H1 (cell line): ENCODE results near the gene GDPD3. TPM values are rescaled to one million over a fixed set of nuclear protein-coding genes. Genes with fewer than 3 reads are reported as not detected.

Experiments
- CTCF ChIA-PET: fragments of 300-600 bp; sonication (Branson Sonifier 250); formaldehyde crosslinking; loops from one replicate; lab custom pipeline; 2021; ENCODE audit not compliant: partially characterized antibody; lab: Charles Lee
- POLR2A ChIA-PET: fragments of 300-600 bp; sonication (Branson Sonifier 250); formaldehyde crosslinking; loops from one replicate; lab custom pipeline; 2021; ENCODE audit warnings: inconsistent platforms; ENCODE audit not compliant: partially characterized antibody; lab: Charles Lee
- DNase-seq, 2 experiments: peaks; one replicate each; pipeline versions ENCODE4 v3.0.0 to v3.0.0-alpha.2; 2010 to 2022; ENCODE audit warnings: low spot score in 2 of 2, low read depth in 1 of 2, mixed read lengths in 1 of 2
- FAIRE-seq: peaks from 2 replicates; lab custom pipeline; 2011; peaks lifted over from hg19 to GRCh38; lab: Jason Lieb, UNC
- H2AFZ ChIP-seq: 2 replicates; pipeline ENCODE4 v1.8.1; 2012; ENCODE audit warnings: low read length, inconsistent platforms
- H2AK5ac ChIP-seq: 2 replicates; pipeline ENCODE4 v1.6.1; 2013; ENCODE audit warnings: low read depth, low read length
- H2BK120ac ChIP-seq: replicated peaks from 2 replicates; pipeline ENCODE3; 2013; ENCODE audit warnings: low read depth, low read length, inconsistent platforms
- H2BK12ac ChIP-seq: 2 replicates; pipeline ENCODE4 v1.6.1; 2013; ENCODE audit warnings: low read depth, low read length
- H2BK15ac ChIP-seq: 2 replicates; pipeline ENCODE4 v1.6.1; 2013; ENCODE audit warnings: low read length
- H2BK20ac ChIP-seq: 2 replicates; pipeline ENCODE4 v1.6.1; 2013; ENCODE audit warnings: low read length
- H2BK5ac ChIP-seq: 2 replicates; pipeline ENCODE4 v1.6.1; 2013; ENCODE audit warnings: low read depth, low read length
- H3K14ac ChIP-seq: 2 replicates; pipeline ENCODE4 v1.6.1; 2013; ENCODE audit warnings: inconsistent platforms; ENCODE audit not compliant: insufficient read length
- H3K18ac ChIP-seq: 2 replicates; pipeline ENCODE4 v1.6.1; 2013; ENCODE audit warnings: low read length; ENCODE audit errors: extremely low read depth
- H3K23ac ChIP-seq: 2 replicates; pipeline ENCODE4 v1.6.1; 2013; ENCODE audit warnings: inconsistent platforms; ENCODE audit not compliant: insufficient read length
- H3K23me2 ChIP-seq: 2 replicates; pipeline ENCODE4 v1.6.1; 2013; ENCODE audit warnings: low read depth, low read length
- H3K27ac ChIP-seq: 2 replicates; pipeline ENCODE4 v1.6.1; 2011; ENCODE audit warnings: low read depth, low read length, inconsistent platforms
- H3K27me3 ChIP-seq, 4 experiments: replicated peaks in 1 of 4; 1 replicate in 1 of 4; 2 replicates in 3 of 4; pipeline versions ENCODE4 v1.6.1 to v1.8.1; 2011 to 2013; ENCODE audit warnings: low read length in 3 of 4, mild to moderate bottlenecking in 3 of 4, inconsistent platforms in 2 of 4, mixed read lengths in 2 of 4, moderate library complexity in 1 of 4; ENCODE audit not compliant: control insufficient read depth in 3 of 4, insufficient read depth in 3 of 4; ENCODE audit errors: extremely low read depth in 1 of 4
- H3K36me3 ChIP-seq, 4 experiments: 2 replicates each; pipeline versions ENCODE4 v1.6.1 to v1.8.1; 2011 to 2013; ENCODE audit warnings: mild to moderate bottlenecking in 4 of 4, low read length in 3 of 4, moderate library complexity in 2 of 4, control low read depth in 1 of 4, inconsistent platforms in 1 of 4; ENCODE audit not compliant: insufficient read depth in 4 of 4, control insufficient read depth in 2 of 4
- H3K4ac ChIP-seq: replicated peaks from 2 replicates; pipeline ENCODE3; 2013; ENCODE audit warnings: low read length, low read depth, mixed read lengths, inconsistent platforms; ENCODE audit not compliant: insufficient read length
- H3K4me1 ChIP-seq, 4 experiments: replicated peaks in 1 of 4; 1 replicate in 1 of 4; 2 replicates in 3 of 4; pipeline versions ENCODE4 v1.6.1 to v1.8.1; 2011 to 2013; ENCODE audit warnings: low read length in 3 of 4, inconsistent platforms in 2 of 4, mixed read lengths in 1 of 4; ENCODE audit not compliant: insufficient read depth in 4 of 4, control insufficient read depth in 3 of 4
- H3K4me2 ChIP-seq, 2 experiments: 2 replicates each; pipeline versions ENCODE4 v1.6.1 to v1.8.1; 2011 to 2013; ENCODE audit warnings: low read depth in 2 of 2, low read length in 2 of 2, control low read depth in 1 of 2, inconsistent platforms in 1 of 2, mild to moderate bottlenecking in 1 of 2; ENCODE audit not compliant: insufficient read depth in 1 of 2
- H3K4me3 ChIP-seq, 4 experiments: fragments of 200-600, 300-600 bp in 1 of 4; sonication (generic), shearing (Covaris generic), sonication (Bioruptor Twin) in 1 of 4; 2 replicates each; pipeline versions ENCODE4 v1.5.1 to v1.8.1; 2011 to 2016; ENCODE audit warnings: low read length in 4 of 4, low read depth in 3 of 4, control low read depth in 2 of 4, inconsistent platforms in 2 of 4, mild to moderate bottlenecking in 2 of 4, mixed read lengths in 1 of 4, moderate library complexity in 1 of 4; ENCODE audit not compliant: insufficient read depth in 2 of 4; ENCODE audit errors: extremely low read depth in 1 of 4
- H3K56ac ChIP-seq: replicated peaks from 2 replicates; pipeline ENCODE3; 2013; ENCODE audit warnings: low read depth, mild to moderate bottlenecking, mixed read lengths, low read length, inconsistent platforms; ENCODE audit not compliant: insufficient read length
- H3K79me1 ChIP-seq: 2 replicates; pipeline ENCODE4 v1.6.1; 2013; ENCODE audit warnings: low read depth, low read length, control low read depth
- H3K79me2 ChIP-seq, 2 experiments: 2 replicates each; pipeline versions ENCODE4 v1.6.1 to v1.8.1; 2012 to 2013; ENCODE audit warnings: low read length in 2 of 2, mild to moderate bottlenecking in 2 of 2, inconsistent platforms in 1 of 2; ENCODE audit not compliant: insufficient read depth in 2 of 2, control insufficient read depth in 1 of 2
- H3K9ac ChIP-seq, 4 experiments: replicated peaks in 1 of 4; 1 replicate in 1 of 4; 2 replicates in 3 of 4; pipeline versions ENCODE4 v1.6.1 to v1.8.1; 2011 to 2013; ENCODE audit warnings: low read depth in 3 of 4, low read length in 3 of 4, control low read depth in 2 of 4, mild to moderate bottlenecking in 2 of 4, moderate library complexity in 2 of 4, inconsistent platforms in 1 of 4; ENCODE audit errors: extremely low read depth in 1 of 4
- H3K9me3 ChIP-seq, 2 experiments: 2 replicates each; pipeline versions ENCODE4 v1.6.1 to v1.8.1; 2012 to 2013; ENCODE audit warnings: mild to moderate bottlenecking in 2 of 2, moderate library complexity in 2 of 2, control low read depth in 1 of 2, inconsistent platforms in 1 of 2, low read depth in 1 of 2, low read length in 1 of 2, mixed read lengths in 1 of 2; ENCODE audit not compliant: insufficient read depth in 2 of 2
- H4K20me1 ChIP-seq, 2 experiments: replicated peaks in 1 of 2; 2 replicates each; pipeline versions ENCODE3 to v1.8.1; 2011 to 2013; ENCODE audit warnings: inconsistent platforms in 2 of 2, low read length in 2 of 2, mild to moderate bottlenecking in 1 of 2; ENCODE audit not compliant: insufficient read depth in 2 of 2, control insufficient read depth in 1 of 2
- H4K5ac ChIP-seq: 2 replicates; pipeline ENCODE4 v1.6.1; 2013; ENCODE audit warnings: low read length, low read depth, mixed read lengths, inconsistent platforms; ENCODE audit not compliant: insufficient read length
- H4K8ac ChIP-seq: 2 replicates; pipeline ENCODE4 v1.8.0; 2013; ENCODE audit warnings: mild to moderate bottlenecking, moderate library complexity, low read length, inconsistent platforms; ENCODE audit not compliant: insufficient read depth; ENCODE audit errors: extremely low read depth
- H4K91ac ChIP-seq: replicated peaks from 2 replicates; pipeline ENCODE3; 2013; ENCODE audit warnings: low read length, mixed read lengths, inconsistent platforms; ENCODE audit not compliant: insufficient read length
- GTF2F1 ChIP-seq: IDR thresholded peaks from 2 replicates; pipeline ENCODE4 v1.6.1; 2012; ENCODE audit warnings: low read depth, low read length, improper control_type of control experiment, borderline replicate concordance
- HDAC2 ChIP-seq, 2 experiments: fragments of 300-600 bp in 1 of 2; sonication (generic) in 1 of 2; IDR thresholded peaks; 2 replicates each; pipeline ENCODE4 v1.6.1; 2011 to 2012; ENCODE audit warnings: low read depth in 2 of 2, low read length in 2 of 2, mild to moderate bottlenecking in 2 of 2, moderate library complexity in 2 of 2, borderline replicate concordance in 1 of 2, inconsistent platforms in 1 of 2
- KDM5A ChIP-seq: fragments of 200-600 bp; IDR thresholded peaks from 2 replicates; pipeline ENCODE4 v1.7.1; 2012; ENCODE audit warnings: mild to moderate bottlenecking, low read length, inconsistent platforms, mixed read lengths
- NRF1 ChIP-seq: IDR thresholded peaks from 2 replicates; pipeline ENCODE4 v1.6.1; 2011; ENCODE audit warnings: mild to moderate bottlenecking, low read depth, low read length, improper control_type of control experiment
- POU5F1 ChIP-seq: IDR thresholded peaks from 2 replicates; pipeline ENCODE4 v1.6.1; 2011; ENCODE audit warnings: low read depth, mild to moderate bottlenecking, low read length, moderate library complexity
- RBBP5 ChIP-seq: IDR thresholded peaks from 2 replicates; pipeline ENCODE4 v1.7.1; 2012; ENCODE audit warnings: low read depth, mild to moderate bottlenecking, inconsistent platforms, low read length, moderate library complexity, borderline replicate concordance
- SIRT6 ChIP-seq: IDR thresholded peaks from one replicate; pipeline ENCODE4 v1.7.1; 2012; ENCODE audit warnings: low read length, inconsistent platforms
- SRF ChIP-seq: IDR thresholded peaks from 2 replicates; pipeline ENCODE4 v1.6.1; 2011; ENCODE audit warnings: mild to moderate bottlenecking, low read depth, low read length, moderate library complexity
- TAF7 ChIP-seq: optimal IDR thresholded peaks from 2 replicates; pipeline ENCODE3; 2011; ENCODE audit warnings: low read depth, mild to moderate bottlenecking, inconsistent platforms, low read length, moderate library complexity, borderline replicate concordance
- TBP ChIP-seq: IDR thresholded peaks from 2 replicates; pipeline ENCODE4 v1.6.1; 2011; ENCODE audit warnings: low read depth, low read length, improper control_type of control experiment
- TCF12 ChIP-seq: IDR thresholded peaks from 2 replicates; pipeline ENCODE4 v1.6.1; 2011; ENCODE audit warnings: low read depth, mild to moderate bottlenecking, low read length
- WGBS, 2 experiments: shearing (Covaris generic) in 1 of 2; methylation state at CpG; one replicate each; pipeline versions ENCODE4 v1.1.6 to v1.1.7; 2013 to 2015; ENCODE audit warnings: low lambda C conversion rate in 2 of 2, mixed read lengths in 2 of 2, inconsistent platforms in 1 of 2, low coverage in 1 of 2, missing lambda C conversion rate in 1 of 2; ENCODE audit not compliant: insufficient replicate concordance in 2 of 2, insufficient coverage in 1 of 2, insufficient read length in 1 of 2; ENCODE audit errors: extremely low coverage in 1 of 2, missing lambda C conversion rate in 1 of 2; 5-methylcytosine and 5-hydroxymethylcytosine counted together
- polyA plus RNA-seq, 7 experiments: library from polyadenylated mRNA; depleted of rRNA in 3 of 7; stranded (reverse) in 5 of 7; unstranded in 2 of 7; fragments of >200 nt in 5 of 7; fragments of 200-250 nt in 2 of 7; gene quantifications; 1 replicate in 5 of 7; 2 replicates in 1 of 7; 4 replicates in 1 of 7; pipeline versions ENCODE4 v1.2.1 to v1.2.3, GENCODE V29; 2011 to 2013; ENCODE audit warnings: missing spikeins in 2 of 7, mixed read lengths in 2 of 7
- total RNA-seq: library from RNA; stranded (reverse); fragmentation: NEBNext Ultra II Directional; extraction: Animal tissue kit (Norgen Biotek cat#: 25700); gene quantifications from 2 replicates; pipeline ENCODE4 v1.2.1, GENCODE V29; 2021
- TF ChIP-seq, protein P1 (sequence below), 3 experiments: IDR thresholded peaks; 1 replicate in 2 of 3; 2 replicates in 1 of 3; pipeline versions ENCODE4 v1.5.1 to v1.6.1; 2011; ENCODE audit warnings: low read length in 3 of 3, mild to moderate bottlenecking in 3 of 3, inconsistent platforms in 2 of 3, low read depth in 1 of 3, moderate library complexity in 1 of 3; ENCODE audit not compliant: insufficient read depth in 1 of 3; ENCODE audit errors: control extremely low read depth in 1 of 3

The GDPD3 gene
- total and polyA plus RNA-seq, 2 of the 8 experiments (the other 6 are each of a cell fraction or from before 2014, with no cell fraction given) = 0.20 TPM; not detected in 1

DNA sequence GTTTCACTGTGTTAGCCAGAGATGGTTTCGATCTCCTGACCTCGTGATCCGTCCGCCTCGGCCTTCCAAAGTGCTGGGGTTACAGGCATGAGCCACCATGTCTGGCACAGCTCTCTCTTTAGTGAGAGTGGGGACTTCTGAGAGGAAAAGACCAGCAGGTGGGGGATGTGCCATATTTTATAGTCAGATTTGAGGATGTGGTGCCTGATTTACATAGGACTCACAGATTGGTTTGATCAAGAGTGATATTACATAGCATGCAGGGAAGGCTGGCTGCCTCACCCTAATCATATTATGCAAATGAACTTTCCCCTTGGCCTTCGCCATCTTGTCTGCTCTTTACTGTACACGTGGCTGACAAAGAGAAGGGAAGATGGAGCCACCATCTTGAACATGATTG, 37.8 kb upstream of the GDPD3 start:
- no peak overlapping the region for H3K4me3 ChIP-seq
- H3K79me2 ChIP-seq = no peaks in the 10 kb centered on the region
- FAIRE-seq (no peak), DNase-seq (no peak)
- H3K4ac ChIP-seq = no peak overlapping the region
- no peak overlapping the region for H4K91ac ChIP-seq
- no peak overlapping the region for H2BK120ac ChIP-seq
- 0 out of 4 replicates have a peak, but pooled peaks cover 0 to 5% of the 10 kb centered on the region in 2 experiments for H3K9me3 ChIP-seq
- CTCF ChIA-PET = interaction anchor here (2.5 kb wide), 1 partner anchor 10 kb away, joined by 7 read pairs; no protein-coding TSS in a partner anchor
- no peak overlapping the region for H3K18ac ChIP-seq
- no peak overlapping the region for H2BK5ac ChIP-seq
- H2BK20ac ChIP-seq = no peak overlapping the region
- H3K9ac ChIP-seq = no peak overlapping the region
- POLR2A ChIA-PET = interaction anchor here (0.6 kb wide), 1 partner anchor 267 kb away, joined by 3 read pairs; no protein-coding TSS in a partner anchor
- H4K20me1 ChIP-seq = no peaks in the 10 kb centered on the region
- H3K56ac ChIP-seq = no peak overlapping the region
- no peaks in the 10 kb centered on the region for H3K79me1 ChIP-seq
- H3K27me3 ChIP-seq = no peaks in the 10 kb centered on the region; a peak in 2 of 7 replicates
- H4K5ac ChIP-seq = no peak overlapping the region
- no peak overlapping the region for H2BK15ac ChIP-seq
- H2AK5ac ChIP-seq = no peak overlapping the region
- no peak overlapping the region for H4K8ac ChIP-seq
- no peak overlapping the region for H3K4me2 ChIP-seq
- no peaks in the 10 kb centered on the region for H3K36me3 ChIP-seq
- 89% methylated on average over 7 of the region's 7 CpGs; no CpG with 5 or more reads in 1 of the 2 experiments for WGBS, 2 experiments
- H3K23ac ChIP-seq = no peak overlapping the region
- no peaks in the 10 kb centered on the region for H3K23me2 ChIP-seq
- H2AFZ ChIP-seq = no peak overlapping the region
- no peaks in the 10 kb centered on the region for H3K4me1 ChIP-seq
- no peak overlapping the region for H3K27ac ChIP-seq
- no peak overlapping the region for H2BK12ac ChIP-seq
- no peak overlapping the region for H3K14ac ChIP-seq
- no peak for TF ChIP-seq NRF1
- TF ChIP-seq HDAC2 (IDR thresholded peaks at IDR 0.05; ENCODE audit: borderline replicate concordance in 1 of 2, low read depth in 2 of 2, low read length in 2 of 2) = no peak
- TF ChIP-seq KDM5A = no peak
- no peak for TF ChIP-seq TAF7
- TF ChIP-seq TBP = no peak
- no peak for TF ChIP-seq POU5F1
- no peak for TF ChIP-seq TCF12
- TF ChIP-seq SRF = no peak
- TF ChIP-seq RBBP5 = no peak
- no peak for TF ChIP-seq GTF2F1
- no peak for TF ChIP-seq SIRT6
- TF ChIP-seq, protein P1, sequence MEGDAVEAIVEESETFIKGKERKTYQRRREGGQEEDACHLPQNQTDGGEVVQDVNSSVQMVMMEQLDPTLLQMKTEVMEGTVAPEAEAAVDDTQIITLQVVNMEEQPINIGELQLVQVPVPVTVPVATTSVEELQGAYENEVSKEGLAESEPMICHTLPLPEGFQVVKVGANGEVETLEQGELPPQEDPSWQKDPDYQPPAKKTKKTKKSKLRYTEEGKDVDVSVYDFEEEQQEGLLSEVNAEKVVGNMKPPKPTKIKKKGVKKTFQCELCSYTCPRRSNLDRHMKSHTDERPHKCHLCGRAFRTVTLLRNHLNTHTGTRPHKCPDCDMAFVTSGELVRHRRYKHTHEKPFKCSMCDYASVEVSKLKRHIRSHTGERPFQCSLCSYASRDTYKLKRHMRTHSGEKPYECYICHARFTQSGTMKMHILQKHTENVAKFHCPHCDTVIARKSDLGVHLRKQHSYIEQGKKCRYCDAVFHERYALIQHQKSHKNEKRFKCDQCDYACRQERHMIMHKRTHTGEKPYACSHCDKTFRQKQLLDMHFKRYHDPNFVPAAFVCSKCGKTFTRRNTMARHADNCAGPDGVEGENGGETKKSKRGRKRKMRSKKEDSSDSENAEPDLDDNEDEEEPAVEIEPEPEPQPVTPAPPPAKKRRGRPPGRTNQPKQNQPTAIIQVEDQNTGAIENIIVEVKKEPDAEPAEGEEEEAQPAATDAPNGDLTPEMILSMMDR (IDR thresholded peaks at IDR 0.05; ENCODE audit: control extremely low read depth in 1 of 3, insufficient read depth in 1 of 3, low read depth in 1 of 3, low read length in 3 of 3) = no peak
